Measurements from ENCODE around the gene ZCCHC2.

Gene ZCCHC2

DNA sequence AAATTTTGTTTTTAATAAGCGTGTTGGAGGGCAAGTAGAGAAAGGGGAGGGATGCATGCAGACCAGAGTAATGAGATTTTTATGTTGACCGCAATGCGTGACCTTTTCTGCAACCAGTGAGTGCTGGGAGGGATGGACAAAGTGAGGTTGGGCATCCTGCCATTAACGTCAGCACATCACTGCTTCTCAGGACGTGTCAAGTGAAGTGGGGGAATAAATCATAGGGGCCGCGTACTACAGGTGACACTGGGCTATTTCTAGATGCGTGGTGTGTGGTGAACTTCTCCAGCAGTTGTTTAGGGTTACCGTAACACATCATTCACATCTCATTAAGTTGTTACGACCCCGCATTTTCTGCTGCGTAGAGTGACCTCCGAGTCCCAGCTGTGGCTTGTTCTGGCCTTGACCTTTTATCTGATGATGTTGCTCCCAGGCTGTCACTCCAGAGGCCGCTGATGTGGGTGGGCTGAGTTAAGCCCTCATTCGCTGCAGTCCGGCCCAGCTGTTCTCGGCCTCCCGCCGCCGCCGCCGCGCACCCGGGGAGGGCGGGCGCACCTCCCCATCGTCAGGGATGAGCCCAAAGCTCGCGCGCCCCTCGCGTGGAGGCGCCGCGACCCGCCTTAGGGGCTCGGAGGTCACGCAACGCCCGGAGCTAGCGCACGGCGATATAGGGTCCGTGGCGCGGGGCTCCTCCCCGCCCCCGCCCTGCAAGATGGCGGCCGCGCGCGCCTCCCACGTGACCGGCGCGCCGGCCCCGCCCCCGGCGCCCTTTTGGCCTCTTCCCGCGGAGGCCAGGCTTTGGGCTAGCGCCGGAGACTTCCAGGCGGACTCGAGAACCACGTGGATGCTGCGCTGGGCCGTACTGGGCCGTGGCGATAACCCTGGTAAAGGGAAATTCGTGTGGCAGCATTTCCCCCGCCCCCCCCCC is 3.5 kb downstream of the ZCCHC2 start:
- H3K4me3 ChIP-seq (ENCODE audit: low read depth in 1 of 2, low read length in 2 of 2): peak overlapping the region; percentile 82 to 92
- no peaks in the 10 kb centered on the region for H3K27me3 ChIP-seq (ENCODE audit: control insufficient read depth in 1 of 2, insufficient read depth in 2 of 2, low read length in 2 of 2)
- H3K9ac ChIP-seq (ENCODE audit: low read length): peak overlapping the region; percentile 82
- H3K36me3 ChIP-seq (ENCODE audit: insufficient read depth, low read length): no peaks in the 10 kb centered on the region
- H3K9me3 ChIP-seq (ENCODE audit: low read length): no peaks in the 10 kb centered on the region
- H3K4me1 ChIP-seq (ENCODE audit: insufficient read depth, low read length): peaks cover 26% of the 10 kb centered on the region
- H3K27ac ChIP-seq (ENCODE audit: low read depth, low read length): peak overlapping the region; percentile 98

DNA sequence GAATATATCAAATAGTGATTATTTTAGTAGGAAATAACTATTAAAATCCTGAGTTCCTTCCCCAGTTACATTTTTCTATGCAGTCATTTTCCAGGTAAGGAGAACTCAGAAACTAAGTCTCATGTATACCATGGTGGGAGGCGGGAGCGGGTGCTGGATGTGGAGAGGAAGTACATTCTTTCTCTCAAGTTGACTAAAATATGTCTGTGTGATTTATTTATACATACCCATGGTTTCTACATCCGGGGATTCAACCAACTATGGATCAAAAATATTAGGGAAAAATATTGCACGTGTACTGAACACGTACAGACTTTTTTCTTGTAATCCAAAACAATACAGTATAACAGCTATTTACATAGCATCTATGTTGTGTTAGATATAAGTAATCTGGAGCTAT is 6.8 kb downstream of the ZCCHC2 start:
- Histone ChIP-seq H3K27ac (ENCODE audit: low read depth, low read length) (no peak overlapping the region), H3K4me1 (ENCODE audit: insufficient read depth, low read length) (peaks cover 21% of the 10 kb centered on the region), H3K4me3 (ENCODE audit: low read depth in 1 of 2, low read length in 2 of 2) (no peak overlapping the region), H3K36me3 (ENCODE audit: insufficient read depth, low read length) (no peaks in the 10 kb centered on the region), H3K9me3 (ENCODE audit: low read length) (no peaks in the 10 kb centered on the region), H3K27me3 (ENCODE audit: control insufficient read depth in 1 of 2, insufficient read depth in 2 of 2, low read length in 2 of 2) (no peaks in the 10 kb centered on the region), H3K9ac (ENCODE audit: low read length) (no peak overlapping the region)

DNA sequence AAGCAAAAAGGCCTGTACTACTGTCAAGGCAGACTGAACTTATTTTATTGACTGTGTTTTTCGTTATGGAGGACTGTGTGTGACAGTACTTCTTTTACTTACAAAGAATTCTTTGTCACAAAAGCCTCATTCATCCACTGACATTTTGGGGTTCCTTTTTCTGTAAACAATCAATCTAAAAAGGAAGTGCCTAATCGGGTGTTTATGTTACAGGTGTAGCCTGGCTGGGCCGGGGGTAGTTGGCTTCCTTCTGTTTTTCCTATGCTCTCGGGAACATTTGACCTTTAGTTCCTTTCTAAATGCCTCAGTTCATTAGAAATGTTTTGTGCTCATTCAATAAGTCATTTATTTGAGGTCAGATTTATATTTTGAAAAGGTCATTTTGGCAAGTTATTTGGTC is 8.3 kb downstream of the ZCCHC2 start:
- no peaks in the 10 kb centered on the region for H3K27me3 ChIP-seq (ENCODE audit: control insufficient read depth in 1 of 2, insufficient read depth in 2 of 2, low read length in 2 of 2)
- no peak overlapping the region for H3K4me3 ChIP-seq (ENCODE audit: low read depth in 1 of 2, low read length in 2 of 2)
- H3K9ac ChIP-seq (ENCODE audit: low read length): no peak overlapping the region
- no peak overlapping the region for H3K27ac ChIP-seq (ENCODE audit: low read depth, low read length)
- H3K36me3 ChIP-seq (ENCODE audit: insufficient read depth, low read length): no peaks in the 10 kb centered on the region
- H3K4me1 ChIP-seq (ENCODE audit: insufficient read depth, low read length): peaks cover 16% of the 10 kb centered on the region
- no peaks in the 10 kb centered on the region for H3K9me3 ChIP-seq (ENCODE audit: low read length)

DNA sequence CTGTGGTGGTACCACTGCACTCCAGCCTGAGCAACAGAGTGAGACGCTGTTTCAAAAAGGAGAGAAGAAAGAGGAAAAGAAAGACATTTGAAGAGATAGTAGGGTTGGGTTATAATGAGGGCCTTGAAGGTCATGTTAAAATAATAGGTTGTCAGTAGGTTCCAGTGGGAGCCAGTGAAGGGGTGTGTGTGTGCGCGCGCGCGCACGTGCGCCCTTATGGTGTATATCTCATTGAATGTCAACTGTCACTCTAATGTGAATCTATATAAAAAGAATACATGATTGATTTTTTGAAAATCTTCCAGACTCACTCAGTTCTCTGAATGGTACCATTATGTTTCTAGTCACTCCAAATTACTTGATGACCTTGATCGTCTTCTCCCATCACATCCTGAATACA is 9.1 kb downstream of the ZCCHC2 start:
- H3K27me3 ChIP-seq (ENCODE audit: control insufficient read depth in 1 of 2, insufficient read depth in 2 of 2, low read length in 2 of 2): no peaks in the 10 kb centered on the region
- no peak overlapping the region for H3K9ac ChIP-seq (ENCODE audit: low read length)
- H3K36me3 ChIP-seq (ENCODE audit: insufficient read depth, low read length): no peaks in the 10 kb centered on the region
- no peaks in the 10 kb centered on the region for H3K9me3 ChIP-seq (ENCODE audit: low read length)
- no peak overlapping the region for H3K4me3 ChIP-seq (ENCODE audit: low read depth in 1 of 2, low read length in 2 of 2)
- H3K27ac ChIP-seq (ENCODE audit: low read depth, low read length): no peak overlapping the region
- peaks cover 15% of the 10 kb centered on the region for H3K4me1 ChIP-seq (ENCODE audit: insufficient read depth, low read length)

DNA sequence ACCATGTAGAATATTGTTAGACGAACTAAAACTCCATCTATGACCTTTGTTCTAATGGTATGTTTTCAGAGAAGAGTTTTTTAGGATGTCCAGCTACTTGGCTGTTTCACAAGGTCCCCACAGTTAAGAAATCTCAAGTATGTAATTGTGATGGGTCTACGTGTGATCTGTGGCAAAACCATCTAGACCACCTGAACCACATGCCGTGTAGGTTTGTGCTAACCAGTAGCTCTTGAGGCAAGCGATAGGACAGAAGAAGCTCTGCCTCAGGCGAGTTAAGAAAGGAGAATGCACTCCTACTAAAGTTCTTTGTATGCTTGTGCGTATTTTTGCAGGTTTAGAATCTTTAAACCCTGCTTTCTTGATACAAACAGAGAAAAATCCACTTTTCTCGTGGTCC is 13.2 kb downstream of the ZCCHC2 start:
- Histone ChIP-seq H3K9me3 (ENCODE audit: low read length) (no peaks in the 10 kb centered on the region), H3K4me1 (ENCODE audit: insufficient read depth, low read length) (peaks cover 6% of the 10 kb centered on the region), H3K36me3 (ENCODE audit: insufficient read depth, low read length) (peaks cover 10% of the 10 kb centered on the region)

DNA sequence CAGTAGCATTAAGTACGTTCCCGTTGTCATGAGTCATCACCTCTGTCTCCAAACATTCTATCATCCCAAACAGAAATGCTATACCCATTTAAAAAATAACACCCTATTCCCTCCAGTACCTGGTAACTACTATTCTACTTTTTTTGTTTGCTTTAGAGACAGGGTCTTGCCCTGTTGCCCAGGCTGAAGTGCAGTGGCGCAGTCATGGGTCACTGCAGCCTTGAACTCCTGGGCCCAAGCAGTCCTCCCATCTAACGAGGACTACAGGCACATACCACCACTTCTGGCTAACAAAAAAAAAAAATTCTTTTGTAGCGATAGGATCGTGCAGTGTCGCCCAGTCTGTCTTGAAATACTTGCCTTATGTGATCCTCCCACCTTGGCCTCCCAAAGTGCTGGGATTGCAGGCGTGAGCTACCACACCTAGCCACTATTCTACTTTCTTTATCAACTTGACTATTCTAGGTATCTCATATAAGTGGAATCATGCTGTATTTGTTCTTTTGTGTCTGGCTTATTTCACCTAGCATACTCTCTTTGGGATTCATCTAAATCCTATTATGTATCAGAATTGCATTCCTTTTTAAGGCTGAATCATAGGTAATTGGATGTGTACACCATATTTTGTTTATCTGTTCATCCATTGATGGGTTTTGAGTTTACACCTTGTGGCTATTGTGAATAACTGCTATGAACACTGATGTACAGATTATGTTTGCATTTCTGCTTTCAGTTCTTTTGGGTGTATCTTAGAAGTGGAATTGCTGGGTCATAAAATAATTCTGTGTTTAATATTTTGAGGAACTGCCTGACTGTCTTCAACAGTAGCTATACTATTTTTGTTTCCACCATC is 14.4 kb downstream of the ZCCHC2 start:
- peaks cover 6% of the 10 kb centered on the region for H3K4me1 ChIP-seq (ENCODE audit: insufficient read depth, low read length)
- H3K27ac ChIP-seq (ENCODE audit: low read depth, low read length): no peak overlapping the region
- peaks cover 18% of the 10 kb centered on the region for H3K36me3 ChIP-seq (ENCODE audit: insufficient read depth, low read length)

More for the DNA sequence above, 13.2 kb downstream of the ZCCHC2 start:
- H3K9ac ChIP-seq (ENCODE audit: low read length): no peak overlapping the region
- no peaks in the 10 kb centered on the region for H3K27me3 ChIP-seq (ENCODE audit: control insufficient read depth in 1 of 2, insufficient read depth in 2 of 2, low read length in 2 of 2)
- H3K4me3 ChIP-seq (ENCODE audit: low read depth in 1 of 2, low read length in 2 of 2): no peak overlapping the region
- H3K27ac ChIP-seq (ENCODE audit: low read depth, low read length): no peak overlapping the region

DNA sequence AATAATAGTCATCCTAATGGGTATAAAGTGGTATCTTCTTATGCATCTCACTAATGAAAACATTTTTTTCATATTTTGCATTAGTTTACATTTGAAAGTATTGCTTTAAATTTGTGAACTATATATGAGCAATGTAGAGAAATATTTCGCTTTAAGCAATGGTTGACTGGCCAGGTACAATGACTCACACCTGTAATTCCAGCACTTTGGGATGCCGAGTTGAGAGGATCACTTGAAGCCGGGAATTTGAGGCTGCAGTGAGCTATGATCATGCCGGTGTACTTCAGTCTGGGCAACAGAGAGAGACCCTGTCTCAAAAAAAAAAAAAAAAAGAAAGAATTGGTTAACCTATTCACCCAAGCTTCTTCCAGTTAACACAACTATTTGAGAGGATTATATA is 15.1 kb downstream of the ZCCHC2 start:
- Histone ChIP-seq H3K27ac (ENCODE audit: low read depth, low read length) (no peak overlapping the region), H3K9ac (ENCODE audit: low read length) (no peak overlapping the region), H3K9me3 (ENCODE audit: low read length) (no peaks in the 10 kb centered on the region), H3K4me1 (ENCODE audit: insufficient read depth, low read length) (peaks cover 6% of the 10 kb centered on the region), H3K27me3 (ENCODE audit: control insufficient read depth in 1 of 2, insufficient read depth in 2 of 2, low read length in 2 of 2) (no peaks in the 10 kb centered on the region), H3K4me3 (ENCODE audit: low read depth in 1 of 2, low read length in 2 of 2) (no peak overlapping the region), H3K36me3 (ENCODE audit: insufficient read depth, low read length) (peaks cover 25% of the 10 kb centered on the region)

More for the DNA sequence above, 14.4 kb downstream of the ZCCHC2 start:
- no peaks in the 10 kb centered on the region for H3K27me3 ChIP-seq (ENCODE audit: control insufficient read depth in 1 of 2, insufficient read depth in 2 of 2, low read length in 2 of 2)
- no peaks in the 10 kb centered on the region for H3K9me3 ChIP-seq (ENCODE audit: low read length)
- no peak overlapping the region for H3K4me3 ChIP-seq (ENCODE audit: low read depth in 1 of 2, low read length in 2 of 2)
- no peak overlapping the region for H3K9ac ChIP-seq (ENCODE audit: low read length)

DNA sequence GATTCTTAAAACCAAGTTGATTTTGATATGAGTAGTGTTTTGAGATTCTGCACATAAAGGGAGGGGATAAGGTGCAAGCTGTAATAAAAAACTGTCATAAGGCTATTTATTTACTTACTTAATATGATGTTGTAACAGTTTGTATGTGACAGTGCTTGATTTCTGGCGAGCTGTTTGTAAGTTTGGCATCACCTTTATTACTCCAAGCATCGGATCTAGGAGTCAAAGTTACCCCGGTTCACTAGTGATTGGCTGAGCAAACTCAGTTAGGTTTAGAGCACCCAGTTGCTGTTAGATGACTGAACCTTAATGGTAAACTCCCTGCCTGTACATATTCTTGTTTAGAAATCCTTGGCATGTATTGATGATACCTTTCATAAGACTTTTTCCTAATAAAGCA is 16.1 kb downstream of the ZCCHC2 start:
- no peak overlapping the region for H3K27ac ChIP-seq (ENCODE audit: low read depth, low read length)
- H3K9me3 ChIP-seq (ENCODE audit: low read length): no peaks in the 10 kb centered on the region

DNA sequence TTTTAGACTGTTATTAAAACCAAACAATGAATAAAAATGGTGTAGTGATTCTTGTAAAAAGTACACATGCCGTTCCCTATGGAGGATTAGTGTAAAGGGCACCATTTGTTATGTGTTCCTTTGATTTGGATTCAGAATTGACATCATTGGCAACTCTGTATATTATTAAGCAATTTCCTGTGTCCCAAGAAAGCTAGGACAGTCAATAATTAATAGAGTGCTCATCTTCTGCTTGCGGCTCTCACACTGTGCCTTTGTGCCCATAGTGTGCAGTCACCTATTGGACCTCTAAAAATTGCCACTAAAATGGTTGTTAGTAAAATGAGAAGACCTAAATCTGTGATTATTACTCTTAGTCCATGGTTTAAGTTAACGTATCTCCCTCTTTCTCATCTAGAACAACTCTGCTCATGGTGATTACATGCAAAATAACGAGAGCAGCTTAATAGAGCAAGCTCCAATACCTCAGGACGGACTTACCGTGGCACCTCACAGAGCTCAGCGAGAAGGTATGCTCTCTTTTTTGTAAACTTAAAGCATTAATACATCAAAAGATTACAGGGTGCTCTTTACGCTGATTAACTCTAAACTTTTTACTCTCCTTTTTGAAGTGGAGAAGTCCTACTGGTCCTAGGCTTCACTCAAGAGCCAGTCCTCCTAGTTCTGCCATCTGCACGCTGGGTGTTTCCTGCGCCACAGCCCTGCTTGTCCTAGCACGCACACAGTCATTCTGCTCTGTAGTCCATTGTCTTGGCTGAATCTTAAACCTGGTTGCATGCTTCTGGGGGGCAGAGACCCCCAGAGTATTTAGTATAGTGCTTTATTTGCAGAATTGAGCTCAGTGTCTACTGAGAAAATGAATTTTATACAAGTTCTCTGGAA is 16.7 kb downstream of the ZCCHC2 start:
- no peak overlapping the region for H3K27ac ChIP-seq (ENCODE audit: low read depth, low read length)
- no peaks in the 10 kb centered on the region for H3K9me3 ChIP-seq (ENCODE audit: low read length)
- no peak overlapping the region for H3K4me3 ChIP-seq (ENCODE audit: low read depth in 1 of 2, low read length in 2 of 2)
- H3K4me1 ChIP-seq (ENCODE audit: insufficient read depth, low read length): peaks cover 6% of the 10 kb centered on the region
- H3K27me3 ChIP-seq (ENCODE audit: control insufficient read depth in 1 of 2, insufficient read depth in 2 of 2, low read length in 2 of 2): no peaks in the 10 kb centered on the region
- H3K9ac ChIP-seq (ENCODE audit: low read length): no peak overlapping the region
- peaks cover 41% of the 10 kb centered on the region for H3K36me3 ChIP-seq (ENCODE audit: insufficient read depth, low read length)

More for the DNA sequence above, 16.1 kb downstream of the ZCCHC2 start:
- Histone ChIP-seq H3K9ac (ENCODE audit: low read length) (no peak overlapping the region), H3K27me3 (ENCODE audit: control insufficient read depth in 1 of 2, insufficient read depth in 2 of 2, low read length in 2 of 2) (no peaks in the 10 kb centered on the region), H3K4me3 (ENCODE audit: low read depth in 1 of 2, low read length in 2 of 2) (no peak overlapping the region), H3K36me3 (ENCODE audit: insufficient read depth, low read length) (peaks cover 34% of the 10 kb centered on the region), H3K4me1 (ENCODE audit: insufficient read depth, low read length) (peaks cover 6% of the 10 kb centered on the region)

DNA sequence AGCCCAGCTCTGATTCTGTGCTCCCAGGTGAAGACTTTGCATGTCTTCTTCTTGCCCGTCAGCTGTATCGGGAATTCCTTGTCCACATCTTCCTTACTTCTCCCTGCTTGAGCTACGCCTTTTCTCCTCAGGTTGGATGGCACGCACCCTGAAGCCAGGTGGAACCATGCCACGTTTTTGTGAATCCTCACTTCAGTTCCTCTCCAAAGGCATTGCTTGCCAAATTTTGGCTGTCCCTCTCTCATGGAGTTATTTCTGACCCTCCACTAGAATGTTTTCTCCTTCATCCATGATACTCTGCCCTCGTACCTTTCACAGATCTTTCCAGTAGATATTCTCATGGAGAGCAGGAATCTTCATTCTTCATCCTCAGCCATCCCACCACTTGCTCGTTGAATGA is 20.2 kb downstream of the ZCCHC2 start:
- Histone ChIP-seq H3K9me3 (ENCODE audit: low read length) (no peaks in the 10 kb centered on the region), H3K4me3 (ENCODE audit: low read depth in 1 of 2, low read length in 2 of 2) (no peak overlapping the region), H3K27me3 (ENCODE audit: control insufficient read depth in 1 of 2, insufficient read depth in 2 of 2, low read length in 2 of 2) (no peaks in the 10 kb centered on the region), H3K36me3 (ENCODE audit: insufficient read depth, low read length) (peaks cover 61% of the 10 kb centered on the region), H3K4me1 (ENCODE audit: insufficient read depth, low read length) (no peaks in the 10 kb centered on the region), H3K27ac (ENCODE audit: low read depth, low read length) (no peak overlapping the region), H3K9ac (ENCODE audit: low read length) (no peak overlapping the region)

DNA sequence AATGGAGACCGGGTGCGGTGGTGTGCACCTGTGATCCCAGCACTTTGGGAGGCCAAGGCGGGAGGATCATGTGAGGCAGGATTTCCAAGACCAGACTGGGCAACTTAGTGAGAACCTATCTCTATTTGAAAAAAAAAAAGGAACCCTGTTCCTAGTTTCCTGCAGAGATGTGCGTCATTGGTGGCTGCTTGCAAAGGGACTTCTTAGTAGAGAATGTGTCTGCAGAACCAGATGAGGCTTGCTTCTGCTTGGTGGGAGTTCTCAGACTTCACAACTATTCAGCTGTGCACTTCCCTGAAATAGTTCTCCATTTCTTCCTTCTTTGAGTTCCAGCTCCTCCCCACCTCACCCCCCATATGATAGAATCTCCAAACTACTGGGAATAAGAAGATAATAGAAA is 22.3 kb downstream of the ZCCHC2 start:
- H3K4me1 ChIP-seq (ENCODE audit: insufficient read depth, low read length): no peaks in the 10 kb centered on the region
- H3K36me3 ChIP-seq (ENCODE audit: insufficient read depth, low read length): peaks cover 58% of the 10 kb centered on the region
- no peak overlapping the region for H3K4me3 ChIP-seq (ENCODE audit: low read depth in 1 of 2, low read length in 2 of 2)
- no peaks in the 10 kb centered on the region for H3K9me3 ChIP-seq (ENCODE audit: low read length)
- H3K9ac ChIP-seq (ENCODE audit: low read length): no peak overlapping the region
- no peaks in the 10 kb centered on the region for H3K27me3 ChIP-seq (ENCODE audit: control insufficient read depth in 1 of 2, insufficient read depth in 2 of 2, low read length in 2 of 2)
- H3K27ac ChIP-seq (ENCODE audit: low read depth, low read length): no peak overlapping the region

All from muscle layer of colon (tissue), 2 donors.